ENCODE measurements around the gene PLCB1.

- TF ChIP-seq CTCF (conservative IDR thresholded peaks at IDR 0.05; ENCODE audit: low read length) = no peak
- no peak for TF ChIP-seq EZH2phosphoT487 (IDR thresholded peaks at IDR 0.05; ENCODE audit: borderline replicate concordance)
These were observed 530.4 kb downstream of the PLCB1 start for GRCh38 chr20:8662433-8662954.
